Prostate gland (tissue), 2 donors: ENCODE results near the gene PRPF18. TPM values are rescaled to one million over a fixed set of nuclear protein-coding genes. Genes with fewer than 3 reads are reported as not detected.

Experiments
- DNase-seq: peaks from one replicate; pipeline ENCODE4 v3.0.0-alpha.2; 2019; ENCODE audit warnings: low spot score
- H3K27ac ChIP-seq, 2 donors: fragments of 200-600 bp; sonication (generic); 2 replicates each; pipeline ENCODE4 v1.5.1; 2017 to 2019
- H3K27me3 ChIP-seq: fragments of 200-600 bp; sonication (generic); replicated peaks from 2 replicates; pipeline ENCODE4 v1.5.1; 2019; ENCODE audit not compliant: insufficient read depth
- H3K36me3 ChIP-seq, 2 donors: fragments of 200-600 bp; sonication (generic); 1 replicate in 1 of 2; 2 replicates in 1 of 2; pipeline versions ENCODE4 v1.5.1 to v1.8.1; 2017 to 2019
- H3K4me1 ChIP-seq: fragments of 200-600 bp; sonication (generic); replicated peaks from 2 replicates; pipeline ENCODE4 v1.5.1; 2019
- H3K4me3 ChIP-seq, 2 donors: fragments of 200-600 bp; sonication (generic); 2 replicates each; pipeline ENCODE4 v1.5.1; 2017 to 2019
- H3K9me3 ChIP-seq: fragments of 200-600 bp; sonication (generic); 2 replicates; pipeline ENCODE4 v1.5.1; 2017
- CTCF ChIP-seq, 4 experiments: fragments of 200-600 bp in 2 of 4; fragments of 450-650 bp in 2 of 4; sonication (generic) in 2 of 4; IDR thresholded peaks; 1 replicate in 3 of 4; 2 replicates in 1 of 4; pipeline ENCODE4 v1.5.1; 2016 to 2019; ENCODE audit warnings: antibody characterized with exemption in 4 of 4, mild to moderate bottlenecking in 2 of 4, moderate library complexity in 2 of 4
- POLR2A ChIP-seq: fragments of 450-650 bp; IDR thresholded peaks from one replicate; pipeline ENCODE4 v1.6.1; 2016; ENCODE audit warnings: antibody characterized with exemption, mild to moderate bottlenecking
- POLR2AphosphoS5 ChIP-seq: sonication (generic); formaldehyde crosslinking; IDR thresholded peaks from one replicate; pipeline ENCODE4 v1.6.1; 2017; ENCODE audit warnings: antibody characterized with exemption
- WGBS: methylation state at CpG from one replicate; pipeline ENCODE4 v1.1.5; 2018; 5-methylcytosine and 5-hydroxymethylcytosine counted together
- intact Hi-C: fragments of 100-400 bp; cut with DNase I; formaldehyde crosslinking; loops from one replicate; pipeline ENCODE4 v1.14.2; 2022
- total RNA-seq, 2 donors: library from RNA; depleted of rRNA; stranded (reverse); fragments of >200 nt; gene quantifications; one replicate each; pipeline ENCODE4 v1.1.0, GENCODE V29; 2016

Gene PRPF18
- total RNA-seq, 2 donors from 2014 or later: 23.1 to 31.1 TPM

DNA sequence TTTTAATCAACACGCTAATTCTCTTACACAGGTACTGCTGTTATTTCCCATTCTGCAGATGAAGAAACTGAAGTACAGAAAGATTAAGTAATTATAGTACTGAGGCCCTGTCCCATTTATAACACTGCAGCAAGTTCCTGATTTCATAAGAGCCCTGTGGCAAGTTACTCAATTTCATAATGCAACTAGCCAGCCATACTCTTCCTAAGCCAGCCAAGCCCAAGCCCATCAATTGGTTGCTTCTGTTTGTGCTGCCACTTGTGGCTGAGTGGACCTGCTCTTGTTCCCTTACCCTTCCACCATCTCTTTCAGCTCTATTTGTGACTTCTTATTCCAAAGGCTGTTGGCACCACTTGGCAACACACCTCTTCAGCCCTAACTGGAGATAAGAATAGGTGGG lies 19.7 kb upstream of the PRPF18 start:
- Histone ChIP-seq H3K27me3 (no peaks in the 10 kb centered on the region), H3K4me3 (no peak overlapping the region), H3K4me1 (no peaks in the 10 kb centered on the region), H3K9me3 (no peaks in the 10 kb centered on the region), H3K27ac (no peak overlapping the region), H3K36me3 (no peaks in the 10 kb centered on the region)
- intact Hi-C loops: no loop called here
- DNase-seq: no peak
- WGBS: 93% methylated on average over 1 of the region's 1 CpG
- no peak for TF ChIP-seq CTCF (IDR thresholded peaks at IDR 0.05)
- no peak for TF ChIP-seq POLR2AphosphoS5
- no peak for TF ChIP-seq POLR2A

- WGBS: 53% methylated on average over 5 of the region's 5 CpGs
- Histone ChIP-seq H3K27me3 (no peaks in the 10 kb centered on the region), H3K36me3 (no peaks in the 10 kb centered on the region)
Measured at GRCh38 chr10:13571541-13571940, 15.2 kb upstream of the PRPF18 start.

DNA sequence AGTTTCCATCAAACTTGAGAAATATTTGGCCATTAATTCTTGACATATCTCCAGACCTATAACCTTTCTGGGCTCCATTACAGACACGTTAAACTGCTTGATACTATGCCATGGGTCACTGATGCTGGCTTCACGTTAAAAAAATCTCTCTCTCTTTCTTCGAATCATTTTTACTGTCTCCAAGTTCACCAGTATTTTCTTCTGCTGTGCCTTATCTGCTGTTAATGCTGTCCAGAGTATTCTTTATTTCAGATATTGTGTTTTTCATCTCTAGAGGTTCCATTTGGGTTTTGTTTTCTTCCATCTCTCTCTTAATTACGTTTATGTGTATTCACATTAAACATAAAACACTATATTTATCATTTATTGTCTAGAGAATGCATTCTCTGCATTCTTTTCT lies 12.8 kb upstream of the PRPF18 start:
- DNase-seq: no peak
- Histone ChIP-seq H3K9me3 (no peaks in the 10 kb centered on the region), H3K4me1 (no peaks in the 10 kb centered on the region), H3K36me3 (no peaks in the 10 kb centered on the region), H3K27me3 (no peaks in the 10 kb centered on the region), H3K27ac (no peak overlapping the region), H3K4me3 (no peak overlapping the region)
- no peak for TF ChIP-seq POLR2AphosphoS5
- no peak for TF ChIP-seq POLR2A
- no peak for TF ChIP-seq CTCF (IDR thresholded peaks at IDR 0.05)
- 62% methylated on average over 4 of the region's 4 CpGs for WGBS
- intact Hi-C loops: no loop called here

More at GRCh38 chr10:13571541-13571940, 15.2 kb upstream of the PRPF18 start:
- Histone ChIP-seq H3K27ac (no peak overlapping the region), H3K4me3 (no peak overlapping the region), H3K4me1 (no peaks in the 10 kb centered on the region), H3K9me3 (no peaks in the 10 kb centered on the region)
- DNase-seq: no peak
- intact Hi-C loops: no loop called here
- TF ChIP-seq POLR2A (no peak), CTCF (IDR thresholded peaks at IDR 0.05) (no peak), POLR2AphosphoS5 (no peak)

- Histone ChIP-seq H3K9me3 (no peaks in the 10 kb centered on the region), H3K4me1 (peaks cover 5% of the 10 kb centered on the region), H3K27ac (no peak overlapping the region), H3K4me3 (no peak overlapping the region), H3K36me3 (no peaks in the 10 kb centered on the region), H3K27me3 (no peaks in the 10 kb centered on the region)
- no peak for DNase-seq
- intact Hi-C loops: loop anchor here (10.0 kb wide), 1 partner anchor 210 kb away; no protein-coding TSS in a partner anchor
- no peak for TF ChIP-seq CTCF (IDR thresholded peaks at IDR 0.05)
- TF ChIP-seq POLR2A: no peak
- TF ChIP-seq POLR2AphosphoS5: no peak
- WGBS: 80% methylated on average over 6 of the region's 6 CpGs
Measured at GRCh38 chr10:13585195-13585751, 1.5 kb upstream of the PRPF18 start.

DNA sequence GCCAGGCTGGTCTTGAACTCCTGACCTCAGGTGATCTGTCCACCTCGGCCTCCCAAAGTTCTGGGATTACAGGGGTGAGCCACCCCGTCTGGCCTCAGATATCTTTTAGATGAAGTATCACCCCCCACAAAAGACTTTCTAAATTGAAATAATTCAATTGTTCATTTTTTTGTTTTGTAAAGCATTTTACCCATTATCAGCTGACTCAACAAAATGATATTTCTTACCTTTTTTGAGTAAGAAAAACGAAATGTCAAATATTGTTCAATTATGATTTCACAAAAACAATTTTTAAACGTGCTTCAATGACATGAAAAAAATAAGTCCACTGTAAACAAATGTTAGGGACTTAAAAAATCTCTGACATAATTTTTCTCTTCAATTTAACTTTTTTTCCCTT lies 822 bp upstream of the PRPF18 start:
- peaks cover 5% of the 10 kb centered on the region for H3K4me1 ChIP-seq
- no peak overlapping the region for H3K4me3 ChIP-seq
- intact Hi-C loops: loop anchor here (10.0 kb wide), 1 partner anchor 211 kb away; no protein-coding TSS in a partner anchor
- no peaks in the 10 kb centered on the region for H3K27me3 ChIP-seq
- H3K9me3 ChIP-seq: no peaks in the 10 kb centered on the region
- TF ChIP-seq CTCF (IDR thresholded peaks at IDR 0.05) (no peak), POLR2AphosphoS5 (no peak), POLR2A (no peak)
- no peak overlapping the region for H3K27ac ChIP-seq
- no peaks in the 10 kb centered on the region for H3K36me3 ChIP-seq
- WGBS: 68% methylated on average over 4 of the region's 4 CpGs
- DNase-seq: no peak
